Spleen (tissue), 11 donors: ENCODE measurements around the gene ABCA1. TPM values are rescaled to one million over a fixed set of nuclear protein-coding genes. Genes with fewer than 3 reads are reported as not detected.

ENCODE experiments used
- DNase-seq: peaks from one replicate; pipeline ENCODE4 v3.0.0-alpha.2; 2020
- H3K27ac ChIP-seq, 8 donors: fragments of 200-600 bp; sonication (generic) in 7 of 8; 1 replicate in 4 of 8; 2 replicates in 4 of 8; pipeline versions ENCODE4 v1.5.0 to v1.8.0; 2016 to 2021; ENCODE audit warnings: inconsistent platforms in 4 of 8, mild to moderate bottlenecking in 4 of 8, moderate library complexity in 1 of 8
- H3K27me3 ChIP-seq, 7 donors: fragments of 200-600 bp; sonication (generic) in 6 of 7; replicated peaks in 1 of 7; 1 replicate in 4 of 7; 2 replicates in 3 of 7; pipeline versions ENCODE4 v1.5.0 to v1.8.0; 2016 to 2021; ENCODE audit warnings: inconsistent platforms in 3 of 7, mild to moderate bottlenecking in 1 of 7
- H3K36me3 ChIP-seq, 6 donors: fragments of 200-600 bp; sonication (generic) in 5 of 6; 1 replicate in 4 of 6; 2 replicates in 2 of 6; pipeline versions ENCODE4 v1.5.0 to v1.8.0; 2016 to 2021; ENCODE audit warnings: inconsistent platforms in 2 of 6
- H3K4me1 ChIP-seq, 6 donors: fragments of 200-600 bp; sonication (generic) in 5 of 6; 1 replicate in 3 of 6; 2 replicates in 3 of 6; pipeline versions ENCODE4 v1.5.0 to v1.8.0; 2016 to 2021; ENCODE audit warnings: inconsistent platforms in 3 of 6
- H3K4me3 ChIP-seq, 8 donors: fragments of 200-600 bp; sonication (generic) in 7 of 8; 1 replicate in 4 of 8; 2 replicates in 4 of 8; pipeline versions ENCODE4 v1.5.0 to v1.8.0; 2016 to 2021; ENCODE audit warnings: inconsistent platforms in 4 of 8, mild to moderate bottlenecking in 4 of 8, moderate library complexity in 2 of 8
- H3K9me3 ChIP-seq, 8 donors: fragments of 200-600 bp; sonication (generic) in 7 of 8; 1 replicate in 4 of 8; 2 replicates in 4 of 8; pipeline versions ENCODE4 v1.5.0 to v1.8.0; 2016 to 2021; ENCODE audit warnings: inconsistent platforms in 4 of 8
- CTCF ChIP-seq, 11 experiments: fragments of 200-600 bp in 7 of 11; fragments of 450-650 bp in 4 of 11; sonication (generic) in 4 of 11; IDR thresholded peaks in 8 of 11; conservative IDR thresholded peaks in 3 of 11; 1 replicate in 7 of 11; 2 replicates in 4 of 11; pipeline versions ENCODE4 v1.4.0 to v1.8.0; 2016 to 2021; ENCODE audit warnings: antibody characterized with exemption in 11 of 11, inconsistent platforms in 4 of 11, mild to moderate bottlenecking in 1 of 11
- POLR2A ChIP-seq, 3 donors: fragments of 450-650 bp; IDR thresholded peaks; one replicate each; pipeline ENCODE4 v1.5.1; 2017; ENCODE audit warnings: antibody characterized with exemption in 3 of 3, mild to moderate bottlenecking in 1 of 3
- POLR2AphosphoS5 ChIP-seq, 3 donors: sonication (generic); formaldehyde crosslinking; IDR thresholded peaks; one replicate each; pipeline ENCODE4 v1.5.1; 2017; ENCODE audit warnings: antibody characterized with exemption in 3 of 3
- WGBS, 5 donors: extraction: QIAGEN DNeasy Blood & Tissue Kit in 3 of 5; methylation state at CpG; one replicate each; pipeline versions ENCODE4 v1.1.5 to v1.1.7; 2013 to 2018; 5-methylcytosine and 5-hydroxymethylcytosine counted together
- intact Hi-C: fragments of 100-400 bp; cut with DNase I; formaldehyde crosslinking; loops from one replicate; pipeline ENCODE4 v1.15.0; 2023; ENCODE audit warnings: low total_unique reads
- polyA plus RNA-seq, 3 donors: library from polyadenylated mRNA; stranded (reverse); fragments of 200-250 nt; gene quantifications; one replicate each; pipeline ENCODE4 v1.2.1, GENCODE V29; 2013
- total RNA-seq, 7 donors: library from RNA; depleted of rRNA in 3 of 7; stranded (reverse); fragments of >200 nt in 3 of 7; fragmentation: NEBNext Ultra II Directional in 4 of 7; extraction: Animal tissue kit (Norgen Biotek cat#: 25700) in 4 of 7; gene quantifications; one replicate each; pipeline versions ENCODE4 v1.1.0 to v1.2.1, GENCODE V29; 2016 to 2021
- donor health status: healthy with polysubstance abuse.
- donor health status: DM: no; HTN: no; CAD: no; lungs with moderate emphysema.
- donor health status: DM: no; HTN: no; CAD: no.
- donor health status: Bipolar disorder and iron deficiency.
- donor health status: healthy.
- donor health status: DM: no; HTN: no; CAD: no.
- donor health status: DM: yes; HTN: yes; CAD: no.

Gene ABCA1
- total and polyA plus RNA-seq, 10 donors: 4.5 to 78.4 (median 60.2) TPM

- Histone ChIP-seq H3K36me3 (no peaks in the 10 kb centered on the region), H3K9me3 (no peaks in the 10 kb centered on the region), H3K27me3 (no peaks in the 10 kb centered on the region), H3K27ac (peak overlapping the region in 7 of 8 donors; percentile 3 to 61 (median 51)), H3K4me1 (peaks cover 4 to 86% (median 53%) of the 10 kb centered on the region in 6 donors), H3K4me3 (no peak overlapping the region)
- no peak for TF ChIP-seq POLR2A (IDR thresholded peaks at IDR 0.05)
- TF ChIP-seq POLR2AphosphoS5 (IDR thresholded peaks at IDR 0.05): no peak
- TF ChIP-seq CTCF (IDR thresholded peaks at IDR 0.05 in 8 of 11, conservative IDR thresholded peaks at IDR 0.05 in 3 of 11): no peak
- no peak for DNase-seq
- intact Hi-C loops: loop anchor here (10.0 kb wide), 3 partner anchors 56 to 324 kb away; partner anchors contain the start of gene SLC44A1
- WGBS, 5 donors: 53 to 79% (median 68%) methylated on average over 3 of the region's 3 CpGs
These were observed 6.8 kb downstream of the ABCA1 start for GRCh38 chr9:104921067-104921741.

- Histone ChIP-seq H3K4me1 (peaks cover 4 to 76% (median 25%) of the 10 kb centered on the region in 6 donors), H3K4me3 (no peak overlapping the region), H3K27ac (no peak overlapping the region), H3K36me3 (no peaks in the 10 kb centered on the region), H3K27me3 (no peaks in the 10 kb centered on the region), H3K9me3 (no peaks in the 10 kb centered on the region)
- intact Hi-C loops: no loop called here
- no peak for DNase-seq
- 84 to 97% (median 88%) methylated on average over 3 of the region's 3 CpGs for WGBS, 5 donors
- TF ChIP-seq POLR2AphosphoS5 (IDR thresholded peaks at IDR 0.05): no peak
- TF ChIP-seq CTCF (IDR thresholded peaks at IDR 0.05 in 8 of 11, conservative IDR thresholded peaks at IDR 0.05 in 3 of 11): no peak
- TF ChIP-seq POLR2A (IDR thresholded peaks at IDR 0.05): no peak
These were observed 12.2 kb downstream of the ABCA1 start for GRCh38 chr9:104915753-104916152.

- H3K36me3 ChIP-seq: no peaks in the 10 kb centered on the region
- H3K4me1 ChIP-seq: peaks cover 3 to 76% (median 25%) of the 10 kb centered on the region in 6 donors
- intact Hi-C loops: no loop called here
- no peak overlapping the region for H3K27ac ChIP-seq
- no peak overlapping the region for H3K4me3 ChIP-seq
- H3K27me3 ChIP-seq: no peaks in the 10 kb centered on the region
- no peak for TF ChIP-seq POLR2AphosphoS5 (IDR thresholded peaks at IDR 0.05)
- no peak for TF ChIP-seq CTCF (IDR thresholded peaks at IDR 0.05 in 8 of 11, conservative IDR thresholded peaks at IDR 0.05 in 3 of 11)
- no peak for DNase-seq
- no peaks in the 10 kb centered on the region for H3K9me3 ChIP-seq
- 77 to 91% (median 88%) methylated on average over 7 of the region's 7 CpGs for WGBS, 5 donors
These were observed 12.9 kb downstream of the ABCA1 start for GRCh38 chr9:104915049-104915448.

GRCh38 chr9:104914466-104914865 lies 13.5 kb downstream of the ABCA1 start:
- no peaks in the 10 kb centered on the region for H3K9me3 ChIP-seq
- no peak for TF ChIP-seq POLR2AphosphoS5 (IDR thresholded peaks at IDR 0.05)
- no peak for TF ChIP-seq CTCF (IDR thresholded peaks at IDR 0.05 in 8 of 11, conservative IDR thresholded peaks at IDR 0.05 in 3 of 11)
- H3K36me3 ChIP-seq: no peaks in the 10 kb centered on the region
- intact Hi-C loops: no loop called here
- 54 to 73% (median 68%) methylated on average over 3 of the region's 3 CpGs for WGBS, 5 donors
- no peak for DNase-seq
- no peak overlapping the region for H3K4me3 ChIP-seq
- H3K27me3 ChIP-seq: no peaks in the 10 kb centered on the region
- H3K27ac ChIP-seq: no peak overlapping the region
- H3K4me1 ChIP-seq: peaks cover 4 to 76% (median 31%) of the 10 kb centered on the region in 6 donors
